Neural cell (in vitro differentiated cells): Measurements from ENCODE around the gene CDC25B. TPM values are rescaled to one million over a fixed set of nuclear protein-coding genes. Genes with fewer than 3 reads are reported as not detected.

ENCODE experiments used
- H2AFZ ChIP-seq: fragments of 200-600, 300-800 bp; sonication (generic), shearing (Covaris generic); 2 replicates; pipeline ENCODE4 v1.6.0; 2014; ENCODE audit warnings: low read depth, mild to moderate bottlenecking, antibody characterized with exemption, low read length, moderate library complexity
- H3F3A ChIP-seq: fragments of 200-600 bp; shearing (Covaris generic); 2 replicates; pipeline ENCODE4 v1.6.1; 2016; ENCODE audit warnings: mild to moderate bottlenecking, moderate library complexity, mixed read lengths, antibody characterized with exemption, low read length; ENCODE audit not compliant: insufficient read depth, poor library complexity, severe bottlenecking
- H3K27ac ChIP-seq: fragments of 200-600, 300-800 bp; sonication (generic), shearing (Covaris generic); 2 replicates; pipeline ENCODE4 v1.5.1; 2014; ENCODE audit warnings: mild to moderate bottlenecking, low read length, moderate library complexity
- H3K27me3 ChIP-seq: fragments of 300-800, 200-600 bp; sonication (generic), shearing (Covaris generic); 2 replicates; pipeline ENCODE4 v1.6.0; 2014; ENCODE audit warnings: mild to moderate bottlenecking, low read depth, low read length, moderate library complexity; ENCODE audit not compliant: insufficient read depth
- H3K36me3 ChIP-seq: fragments of 300-800, 200-600 bp; sonication (generic), shearing (Covaris generic); 2 replicates; pipeline ENCODE4 v1.5.1; 2014; ENCODE audit warnings: mild to moderate bottlenecking, antibody characterized with exemption, low read length, moderate library complexity; ENCODE audit not compliant: insufficient read depth
- H3K4me2 ChIP-seq: fragments of 300-800, 200-600 bp; sonication (generic), shearing (Covaris generic); 2 replicates; pipeline ENCODE4 v1.6.0; 2014; ENCODE audit warnings: mild to moderate bottlenecking, low read length
- H3K4me3 ChIP-seq: fragments of 300-800, 200-600 bp; sonication (generic), shearing (Covaris generic); 2 replicates; pipeline ENCODE4 v1.5.1; 2014; ENCODE audit warnings: mild to moderate bottlenecking, low read length, moderate library complexity
- H3K79me2 ChIP-seq: fragments of 200-600 bp; shearing (Covaris generic); replicated peaks from 2 replicates; pipeline ENCODE4 v1.6.0; 2014; ENCODE audit warnings: mild to moderate bottlenecking, low read length, moderate library complexity; ENCODE audit not compliant: insufficient read depth
- H3K9ac ChIP-seq: fragments of 300-800, 200-600 bp; sonication (generic), shearing (Covaris generic); 2 replicates; pipeline ENCODE4 v1.6.1; 2016; ENCODE audit warnings: mild to moderate bottlenecking, low read length, mixed read lengths
- H3K9me2 ChIP-seq: fragments of 200-600 bp; shearing (Covaris generic); 2 replicates; pipeline ENCODE4 v1.6.1; 2016; ENCODE audit warnings: mild to moderate bottlenecking, low read length, mixed read lengths; ENCODE audit not compliant: insufficient read depth
- H3K9me3 ChIP-seq: fragments of 200-600, 300-800 bp; sonication (generic), shearing (Covaris generic); 2 replicates; pipeline ENCODE4 v1.6.1; 2016; ENCODE audit warnings: mild to moderate bottlenecking, mixed run types, low read length, moderate library complexity, mixed read lengths
- H4K20me1 ChIP-seq: fragments of 200-600 bp; shearing (Covaris generic); 2 replicates; pipeline ENCODE4 v1.6.1; 2016; ENCODE audit warnings: mild to moderate bottlenecking, mixed run types; ENCODE audit not compliant: insufficient read depth
- EP300 ChIP-seq: fragments of 450-650 bp; conservative IDR thresholded peaks from 2 replicates; pipeline ENCODE4 v1.6.1; 2014; ENCODE audit warnings: antibody characterized with exemption, mild to moderate bottlenecking, moderate library complexity; ENCODE audit not compliant: poor library complexity, severe bottlenecking
- EZH2 ChIP-seq: fragments of 200-600, 300-800 bp; shearing (Covaris generic), sonication (generic); IDR thresholded peaks from 2 replicates; pipeline ENCODE4 v1.6.1; 2014; ENCODE audit warnings: antibody characterized with exemption, low read length, borderline replicate concordance, mild to moderate bottlenecking; ENCODE audit not compliant: insufficient read depth, poor library complexity, severe bottlenecking
- MXI1 ChIP-seq: fragments of 450-650 bp; conservative IDR thresholded peaks from 2 replicates; pipeline ENCODE4 v1.6.1; 2014; ENCODE audit warnings: antibody characterized with exemption, mild to moderate bottlenecking; ENCODE audit not compliant: poor library complexity, severe bottlenecking
- POLR2AphosphoS5 ChIP-seq: IDR thresholded peaks from 2 replicates; pipeline ENCODE4 v1.6.1; 2012
- RAD21 ChIP-seq: fragments of 450-650 bp; conservative IDR thresholded peaks from 2 replicates; pipeline ENCODE4 v1.6.1; 2014; ENCODE audit warnings: antibody characterized with exemption, mild to moderate bottlenecking, moderate library complexity
- SMC3 ChIP-seq: fragments of 450-650 bp; conservative IDR thresholded peaks from 2 replicates; pipeline ENCODE4 v1.6.1; 2014; ENCODE audit warnings: antibody characterized with exemption, mild to moderate bottlenecking, moderate library complexity; ENCODE audit not compliant: poor library complexity
- TAF1 ChIP-seq: IDR thresholded peaks from 2 replicates; pipeline ENCODE4 v1.6.1; 2012; ENCODE audit warnings: low read depth
- polyA plus RNA-seq: library from polyadenylated mRNA; depleted of rRNA; stranded (reverse); fragments of >200 nt; gene quantifications from 2 replicates; pipeline ENCODE4 v1.2.3, GENCODE V29; 2014
- TF ChIP-seq, protein P1 (sequence below): fragments of 450-650 bp; IDR thresholded peaks from 2 replicates; pipeline ENCODE4 v1.5.1; 2014; ENCODE audit warnings: antibody characterized with exemption, mild to moderate bottlenecking, moderate library complexity; ENCODE audit not compliant: poor library complexity, severe bottlenecking
- TF ChIP-seq, protein P2 (sequence below): IDR thresholded peaks from 2 replicates; pipeline ENCODE4 v1.6.1; 2012; ENCODE audit warnings: borderline replicate concordance

CDC25B gene
- polyA plus RNA-seq, 1 donor from 2014 or later: 26.5 TPM

DNA sequence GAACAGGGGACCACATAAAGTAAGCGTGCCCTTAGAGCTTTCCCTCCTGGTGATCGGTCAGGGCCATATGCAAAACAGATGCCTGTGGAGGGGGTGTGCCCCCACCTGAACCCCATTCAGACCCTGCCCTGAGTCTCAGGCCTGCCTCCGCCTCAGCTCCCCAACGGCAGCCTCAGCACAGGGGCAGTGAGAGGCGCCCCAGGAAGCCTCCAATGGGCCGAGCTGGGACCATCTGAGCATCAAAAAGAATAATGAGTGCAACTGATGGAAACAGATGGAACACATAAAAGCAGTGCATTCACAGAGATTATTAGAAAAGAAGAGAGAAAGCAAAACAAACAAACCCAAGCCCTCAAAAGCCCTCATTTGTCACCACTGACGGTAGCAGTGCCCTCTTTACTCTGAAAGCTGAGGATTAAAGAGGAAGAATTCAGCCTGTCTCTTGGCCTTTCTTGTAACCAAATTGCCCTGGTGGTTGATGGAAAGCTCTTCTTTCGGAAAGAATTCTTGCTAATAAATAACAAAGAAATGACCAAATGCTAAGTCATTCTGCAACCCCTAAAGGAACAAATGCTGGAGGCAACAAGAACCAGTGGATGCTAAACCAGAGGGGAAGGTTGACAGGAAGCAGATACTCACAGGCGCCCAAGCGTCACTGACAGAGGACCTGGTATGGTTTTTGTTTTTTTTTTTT is 35.3 kb upstream of the CDC25B start:
- H3F3A ChIP-seq: no peaks in the 10 kb centered on the region
- no peaks in the 10 kb centered on the region for H3K9me2 ChIP-seq
- no peaks in the 10 kb centered on the region for H3K27me3 ChIP-seq
- no peak overlapping the region for H3K4me2 ChIP-seq
- H4K20me1 ChIP-seq: no peaks in the 10 kb centered on the region
- H2AFZ ChIP-seq: no peak overlapping the region
- no peak overlapping the region for H3K27ac ChIP-seq
- TF ChIP-seq RAD21: no peak
- TF ChIP-seq SMC3: no peak
- no peak for TF ChIP-seq POLR2AphosphoS5
- TF ChIP-seq EP300: no peak
- TF ChIP-seq, protein P1, sequence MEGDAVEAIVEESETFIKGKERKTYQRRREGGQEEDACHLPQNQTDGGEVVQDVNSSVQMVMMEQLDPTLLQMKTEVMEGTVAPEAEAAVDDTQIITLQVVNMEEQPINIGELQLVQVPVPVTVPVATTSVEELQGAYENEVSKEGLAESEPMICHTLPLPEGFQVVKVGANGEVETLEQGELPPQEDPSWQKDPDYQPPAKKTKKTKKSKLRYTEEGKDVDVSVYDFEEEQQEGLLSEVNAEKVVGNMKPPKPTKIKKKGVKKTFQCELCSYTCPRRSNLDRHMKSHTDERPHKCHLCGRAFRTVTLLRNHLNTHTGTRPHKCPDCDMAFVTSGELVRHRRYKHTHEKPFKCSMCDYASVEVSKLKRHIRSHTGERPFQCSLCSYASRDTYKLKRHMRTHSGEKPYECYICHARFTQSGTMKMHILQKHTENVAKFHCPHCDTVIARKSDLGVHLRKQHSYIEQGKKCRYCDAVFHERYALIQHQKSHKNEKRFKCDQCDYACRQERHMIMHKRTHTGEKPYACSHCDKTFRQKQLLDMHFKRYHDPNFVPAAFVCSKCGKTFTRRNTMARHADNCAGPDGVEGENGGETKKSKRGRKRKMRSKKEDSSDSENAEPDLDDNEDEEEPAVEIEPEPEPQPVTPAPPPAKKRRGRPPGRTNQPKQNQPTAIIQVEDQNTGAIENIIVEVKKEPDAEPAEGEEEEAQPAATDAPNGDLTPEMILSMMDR: no peak
- no peak for TF ChIP-seq TAF1
- TF ChIP-seq, protein P2, sequence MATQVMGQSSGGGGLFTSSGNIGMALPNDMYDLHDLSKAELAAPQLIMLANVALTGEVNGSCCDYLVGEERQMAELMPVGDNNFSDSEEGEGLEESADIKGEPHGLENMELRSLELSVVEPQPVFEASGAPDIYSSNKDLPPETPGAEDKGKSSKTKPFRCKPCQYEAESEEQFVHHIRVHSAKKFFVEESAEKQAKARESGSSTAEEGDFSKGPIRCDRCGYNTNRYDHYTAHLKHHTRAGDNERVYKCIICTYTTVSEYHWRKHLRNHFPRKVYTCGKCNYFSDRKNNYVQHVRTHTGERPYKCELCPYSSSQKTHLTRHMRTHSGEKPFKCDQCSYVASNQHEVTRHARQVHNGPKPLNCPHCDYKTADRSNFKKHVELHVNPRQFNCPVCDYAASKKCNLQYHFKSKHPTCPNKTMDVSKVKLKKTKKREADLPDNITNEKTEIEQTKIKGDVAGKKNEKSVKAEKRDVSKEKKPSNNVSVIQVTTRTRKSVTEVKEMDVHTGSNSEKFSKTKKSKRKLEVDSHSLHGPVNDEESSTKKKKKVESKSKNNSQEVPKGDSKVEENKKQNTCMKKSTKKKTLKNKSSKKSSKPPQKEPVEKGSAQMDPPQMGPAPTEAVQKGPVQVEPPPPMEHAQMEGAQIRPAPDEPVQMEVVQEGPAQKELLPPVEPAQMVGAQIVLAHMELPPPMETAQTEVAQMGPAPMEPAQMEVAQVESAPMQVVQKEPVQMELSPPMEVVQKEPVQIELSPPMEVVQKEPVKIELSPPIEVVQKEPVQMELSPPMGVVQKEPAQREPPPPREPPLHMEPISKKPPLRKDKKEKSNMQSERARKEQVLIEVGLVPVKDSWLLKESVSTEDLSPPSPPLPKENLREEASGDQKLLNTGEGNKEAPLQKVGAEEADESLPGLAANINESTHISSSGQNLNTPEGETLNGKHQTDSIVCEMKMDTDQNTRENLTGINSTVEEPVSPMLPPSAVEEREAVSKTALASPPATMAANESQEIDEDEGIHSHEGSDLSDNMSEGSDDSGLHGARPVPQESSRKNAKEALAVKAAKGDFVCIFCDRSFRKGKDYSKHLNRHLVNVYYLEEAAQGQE: no peak
- TF ChIP-seq EZH2: no peak
- no peak for TF ChIP-seq MXI1
- H3K36me3 ChIP-seq: no peaks in the 10 kb centered on the region
- H3K9ac ChIP-seq: no peak overlapping the region
- no peak overlapping the region for H3K4me3 ChIP-seq
- no peaks in the 10 kb centered on the region for H3K9me3 ChIP-seq
- peaks cover 6% of the 10 kb centered on the region for H3K79me2 ChIP-seq

DNA sequence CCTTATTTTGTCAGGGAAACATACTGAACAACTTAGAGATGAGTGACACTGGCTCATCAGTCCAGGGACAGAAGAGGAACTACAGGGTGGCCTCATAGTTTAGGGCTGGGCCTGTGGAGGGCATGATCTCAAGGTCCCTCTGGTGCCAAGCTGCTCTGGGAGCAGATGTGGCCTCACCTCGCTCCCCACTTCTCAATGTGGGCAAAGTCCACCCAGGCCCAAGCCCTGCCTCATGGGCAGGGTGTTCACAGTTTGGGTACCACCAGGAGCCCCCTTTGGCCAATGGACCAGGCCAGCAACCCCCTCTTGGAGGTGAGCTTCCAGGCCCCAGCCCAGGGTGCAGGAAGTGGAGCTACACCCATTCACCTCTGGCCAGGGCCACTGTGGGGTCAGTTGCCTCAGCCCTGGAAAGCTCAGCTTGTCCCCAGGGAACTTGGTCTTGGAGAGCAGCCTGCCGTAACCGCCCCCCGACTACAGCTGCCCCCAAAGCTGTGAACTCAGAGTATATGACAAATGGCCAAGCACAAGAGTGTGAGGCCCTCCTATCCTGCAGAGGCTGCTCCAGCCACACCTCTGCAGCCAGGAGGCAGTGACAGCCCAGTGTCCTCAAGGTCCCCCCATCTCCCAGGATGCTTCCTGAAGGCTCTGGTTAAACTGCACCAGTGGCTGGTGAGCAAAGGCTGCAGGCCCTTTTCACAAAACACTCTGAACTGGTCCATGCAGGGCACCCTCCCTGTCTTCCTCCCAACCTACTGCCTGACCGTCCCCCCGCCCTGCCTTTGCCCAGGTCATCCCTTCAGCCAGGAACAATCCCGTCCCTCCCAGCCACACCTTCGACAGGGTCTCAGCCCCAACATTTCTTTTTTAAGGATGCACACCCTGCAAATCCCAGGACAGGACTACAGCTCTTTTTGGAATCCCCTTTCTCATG is 32.2 kb upstream of the CDC25B start:
- no peak overlapping the region for H2AFZ ChIP-seq
- no peaks in the 10 kb centered on the region for H4K20me1 ChIP-seq
- H3F3A ChIP-seq: no peaks in the 10 kb centered on the region
- H3K36me3 ChIP-seq: no peaks in the 10 kb centered on the region
- peaks cover 20% of the 10 kb centered on the region for H3K79me2 ChIP-seq
- no peak overlapping the region for H3K27ac ChIP-seq
- no peak overlapping the region for H3K4me2 ChIP-seq
- H3K4me3 ChIP-seq: no peak overlapping the region
- no peaks in the 10 kb centered on the region for H3K9me2 ChIP-seq
- H3K9me3 ChIP-seq: no peaks in the 10 kb centered on the region
- no peak overlapping the region for H3K9ac ChIP-seq
- H3K27me3 ChIP-seq: no peaks in the 10 kb centered on the region
- TF ChIP-seq EZH2: no peak
- TF ChIP-seq TAF1: no peak
- TF ChIP-seq MXI1: no peak
- TF ChIP-seq POLR2AphosphoS5: no peak
- no peak for TF ChIP-seq RAD21
- TF ChIP-seq, protein P1: no peak
- TF ChIP-seq EP300: no peak
- TF ChIP-seq, protein P2: no peak
- no peak for TF ChIP-seq SMC3
